HFFc6 (cell line): ENCODE results near the gene CIB4. TPM values are rescaled to one million over a fixed set of nuclear protein-coding genes. Genes with fewer than 3 reads are reported as not detected.

Experiments used
- DNase-seq: peaks from one replicate; pipeline ENCODE4 v3.0.0-alpha.2; 2018
- H3K27ac Mint-ChIP-seq: 2 replicates; pipeline ENCODE4 v1.8.0; 2020; ENCODE audit warnings: mild to moderate bottlenecking, mixed read lengths
- H3K27me3 Mint-ChIP-seq: 2 replicates; pipeline ENCODE4 v1.8.0; 2021; ENCODE audit warnings: mild to moderate bottlenecking, moderate library complexity, mixed read lengths; ENCODE audit not compliant: insufficient read depth
- H3K36me3 Mint-ChIP-seq: 2 replicates; pipeline ENCODE4 v1.8.0; 2021; ENCODE audit warnings: low read depth, mixed read lengths
- H3K4me1 Mint-ChIP-seq: 2 replicates; pipeline ENCODE4 v1.8.0; 2020; ENCODE audit warnings: low read depth, mixed read lengths
- H3K4me3 Mint-ChIP-seq: 2 replicates; pipeline ENCODE4 v1.8.0; 2020; ENCODE audit warnings: mild to moderate bottlenecking, moderate library complexity, mixed read lengths
- H3K9me3 Mint-ChIP-seq: 2 replicates; pipeline ENCODE4 v1.8.0; 2020; ENCODE audit warnings: mild to moderate bottlenecking, mixed read lengths
- CTCF ChIP-seq: fragments of 200-600 bp; sonication (generic); IDR thresholded peaks from 2 replicates; pipeline ENCODE4 v1.5.0; 2021; ENCODE audit warnings: antibody characterized with exemption, mild to moderate bottlenecking
- total RNA-seq, 6 experiments: library from RNA; stranded (reverse); fragmentation: NEBNext Ultra II Directional; extraction: Animal tissue kit (Norgen Biotek cat#: 25700); gene quantifications; 2 replicates in 1 of 6; 3 replicates in 5 of 6; pipeline ENCODE4 v1.2.3, GENCODE V29; 2021

CIB4 gene
- total RNA-seq, 6 experiments from 2014 or later: not detected

- Mint-ChIP-seq H3K9me3 (no peaks in the 10 kb centered on the region), H3K4me1 (no peaks in the 10 kb centered on the region), H3K27me3 (peaks cover 45% of the 10 kb centered on the region), H3K36me3 (no peaks in the 10 kb centered on the region), H3K4me3 (no peak overlapping the region), H3K27ac (no peak overlapping the region)
- TF ChIP-seq CTCF: no peak
- no peak for DNase-seq
These were observed 50.1 kb downstream of the CIB4 start for GRCh38 chr2:26590980-26591618.

- Mint-ChIP-seq H3K27me3 (peaks cover 50% of the 10 kb centered on the region), H3K9me3 (no peaks in the 10 kb centered on the region), H3K36me3 (no peaks in the 10 kb centered on the region), H3K4me1 (no peaks in the 10 kb centered on the region), H3K4me3 (no peak overlapping the region), H3K27ac (no peak overlapping the region)
- no peak for DNase-seq
- no peak for TF ChIP-seq CTCF
These were observed 50.7 kb downstream of the CIB4 start for GRCh38 chr2:26590508-26590907.

- H3K4me1 Mint-ChIP-seq: no peaks in the 10 kb centered on the region
- H3K36me3 Mint-ChIP-seq: no peaks in the 10 kb centered on the region
- no peak for DNase-seq
- peaks cover 55% of the 10 kb centered on the region for H3K27me3 Mint-ChIP-seq
- no peak overlapping the region for H3K4me3 Mint-ChIP-seq
- TF ChIP-seq CTCF: no peak
- no peaks in the 10 kb centered on the region for H3K9me3 Mint-ChIP-seq
- H3K27ac Mint-ChIP-seq: no peak overlapping the region
These were observed 52.6 kb downstream of the CIB4 start for GRCh38 chr2:26588576-26588975.

GRCh38 chr2:26587994-26588393, 53.2 kb downstream of the CIB4 start:
- H3K27me3 Mint-ChIP-seq: peaks cover 55% of the 10 kb centered on the region
- H3K4me1 Mint-ChIP-seq: no peaks in the 10 kb centered on the region
- no peaks in the 10 kb centered on the region for H3K36me3 Mint-ChIP-seq
- H3K9me3 Mint-ChIP-seq: no peaks in the 10 kb centered on the region
- no peak for DNase-seq
- no peak overlapping the region for H3K27ac Mint-ChIP-seq
- TF ChIP-seq CTCF: no peak
- no peak overlapping the region for H3K4me3 Mint-ChIP-seq

GRCh38 chr2:26585966-26586365, 55.2 kb downstream of the CIB4 start:
- no peaks in the 10 kb centered on the region for H3K4me1 Mint-ChIP-seq
- no peak overlapping the region for H3K27ac Mint-ChIP-seq
- no peaks in the 10 kb centered on the region for H3K9me3 Mint-ChIP-seq
- H3K4me3 Mint-ChIP-seq: no peak overlapping the region
- no peak for TF ChIP-seq CTCF
- no peak for DNase-seq
- no peaks in the 10 kb centered on the region for H3K36me3 Mint-ChIP-seq
- H3K27me3 Mint-ChIP-seq: peaks cover 57% of the 10 kb centered on the region

GRCh38 chr2:26585100-26585499, 56.1 kb downstream of the CIB4 start:
- Mint-ChIP-seq H3K27me3 (peaks cover 59% of the 10 kb centered on the region), H3K36me3 (no peaks in the 10 kb centered on the region), H3K4me3 (no peak overlapping the region), H3K9me3 (no peaks in the 10 kb centered on the region), H3K27ac (no peak overlapping the region), H3K4me1 (no peaks in the 10 kb centered on the region)
- no peak for DNase-seq
- TF ChIP-seq CTCF: no peak
